ENCODE data around the gene RGS6. TPM values are rescaled to one million over a fixed set of nuclear protein-coding genes. Genes with fewer than 3 reads are reported as not detected.

RGS6 gene
- total RNA-seq, 1 donor = not detected

- no peaks in the 10 kb centered on the region for H3K27me3 ChIP-seq (ENCODE audit: insufficient read depth, low read length)
- H3K4me2 ChIP-seq (ENCODE audit: insufficient read depth, low read length) = no peak overlapping the region
- no peaks in the 10 kb centered on the region for H3K79me2 ChIP-seq (ENCODE audit: insufficient read depth, low read length)
- no peak overlapping the region for H3K27ac ChIP-seq (ENCODE audit: low read depth, low read length)
- DNase-seq (ENCODE audit: insufficient read length, low spot score, missing footprints) = no peak
- H3K9me3 ChIP-seq (ENCODE audit: low read depth, low read length) = no peaks in the 10 kb centered on the region
- H4K20me1 ChIP-seq (ENCODE audit: insufficient read depth, low read length) = no peaks in the 10 kb centered on the region
- peaks cover 2% of the 10 kb centered on the region for H3K4me1 ChIP-seq (ENCODE audit: insufficient read depth, low read length)
- H3K36me3 ChIP-seq (ENCODE audit: insufficient read depth, low read length) = no peaks in the 10 kb centered on the region
- no peak overlapping the region for H2AFZ ChIP-seq (ENCODE audit: low read length)
- no peak for TF ChIP-seq CTCF (IDR thresholded peaks at IDR 0.05; ENCODE audit: extremely low read depth, low read depth, low read length)
- H3K4me3 ChIP-seq (ENCODE audit: insufficient read depth, low read length) = no peak overlapping the region
These were observed 590.6 kb downstream of the RGS6 start for GRCh38 chr14:72522847-72523246.

- H3K4me2 ChIP-seq (ENCODE audit: insufficient read depth, low read length) = no peak overlapping the region
- no peaks in the 10 kb centered on the region for H4K20me1 ChIP-seq (ENCODE audit: insufficient read depth, low read length)
- H3K27ac ChIP-seq (ENCODE audit: low read depth, low read length) = no peak overlapping the region
- no peak overlapping the region for H3K4me3 ChIP-seq (ENCODE audit: insufficient read depth, low read length)
- no peaks in the 10 kb centered on the region for H3K27me3 ChIP-seq (ENCODE audit: insufficient read depth, low read length)
- H3K36me3 ChIP-seq (ENCODE audit: insufficient read depth, low read length) = no peaks in the 10 kb centered on the region
- H3K9me3 ChIP-seq (ENCODE audit: low read depth, low read length) = no peaks in the 10 kb centered on the region
- no peak for DNase-seq (ENCODE audit: insufficient read length, low spot score, missing footprints)
- no peaks in the 10 kb centered on the region for H3K79me2 ChIP-seq (ENCODE audit: insufficient read depth, low read length)
- no peaks in the 10 kb centered on the region for H3K4me1 ChIP-seq (ENCODE audit: insufficient read depth, low read length)
- H2AFZ ChIP-seq (ENCODE audit: low read length) = no peak overlapping the region
- TF ChIP-seq CTCF (IDR thresholded peaks at IDR 0.05; ENCODE audit: extremely low read depth, low read depth, low read length) = no peak
These were observed 591.4 kb downstream of the RGS6 start for GRCh38 chr14:72523424-72524294.

- Histone ChIP-seq H3K9me3 (ENCODE audit: low read depth, low read length) (no peaks in the 10 kb centered on the region), H3K4me3 (ENCODE audit: insufficient read depth, low read length) (no peak overlapping the region), H3K4me2 (ENCODE audit: insufficient read depth, low read length) (no peak overlapping the region), H3K27ac (ENCODE audit: low read depth, low read length) (no peak overlapping the region), H3K27me3 (ENCODE audit: insufficient read depth, low read length) (no peaks in the 10 kb centered on the region), H2AFZ (ENCODE audit: low read length) (no peak overlapping the region), H3K79me2 (ENCODE audit: insufficient read depth, low read length) (no peaks in the 10 kb centered on the region), H3K36me3 (ENCODE audit: insufficient read depth, low read length) (no peaks in the 10 kb centered on the region), H3K4me1 (ENCODE audit: insufficient read depth, low read length) (no peaks in the 10 kb centered on the region), H4K20me1 (ENCODE audit: insufficient read depth, low read length) (no peaks in the 10 kb centered on the region)
- TF ChIP-seq CTCF (IDR thresholded peaks at IDR 0.05; ENCODE audit: extremely low read depth, low read depth, low read length) = no peak
- no peak for DNase-seq (ENCODE audit: insufficient read length, low spot score, missing footprints)
These were observed 592.0 kb downstream of the RGS6 start for GRCh38 chr14:72524295-72524629.

GRCh38 chr14:72525087-72525915, 593.1 kb downstream of the RGS6 start:
- Histone ChIP-seq H4K20me1 (ENCODE audit: insufficient read depth, low read length) (no peaks in the 10 kb centered on the region), H3K79me2 (ENCODE audit: insufficient read depth, low read length) (no peaks in the 10 kb centered on the region), H3K4me2 (ENCODE audit: insufficient read depth, low read length) (no peak overlapping the region), H3K9me3 (ENCODE audit: low read depth, low read length) (no peaks in the 10 kb centered on the region), H3K36me3 (ENCODE audit: insufficient read depth, low read length) (no peaks in the 10 kb centered on the region), H3K27me3 (ENCODE audit: insufficient read depth, low read length) (no peaks in the 10 kb centered on the region), H2AFZ (ENCODE audit: low read length) (no peak overlapping the region), H3K27ac (ENCODE audit: low read depth, low read length) (no peak overlapping the region), H3K4me1 (ENCODE audit: insufficient read depth, low read length) (no peaks in the 10 kb centered on the region), H3K4me3 (ENCODE audit: insufficient read depth, low read length) (no peak overlapping the region)
- no peak for TF ChIP-seq CTCF (IDR thresholded peaks at IDR 0.05; ENCODE audit: extremely low read depth, low read depth, low read length)
- DNase-seq (ENCODE audit: insufficient read length, low spot score, missing footprints) = no peak

Data from osteoblast (primary cell).